CD4-positive, alpha-beta T cell treated with Interleukin-17A for 4 hours (primary cell): ENCODE measurements around the gene FOXRED2.

Experiments
- DNase-seq: peaks from one replicate; pipeline ENCODE4 v3.0.0-alpha.2; 2020; ENCODE audit warnings: mixed read lengths

The FOXRED2 gene

GRCh38 chr22:36512991-36513390, 6.2 kb upstream of the FOXRED2 start:
- DNase-seq: no peak

- no peak for DNase-seq
Observed at GRCh38 chr22:36512333-36512732, 5.5 kb upstream of the FOXRED2 start.

GRCh38 chr22:36510966-36511881, 4.4 kb upstream of the FOXRED2 start:
- peak; percentile 42 for DNase-seq

- no peak for DNase-seq
Observed at GRCh38 chr22:36510384-36510783, 3.5 kb upstream of the FOXRED2 start.

GRCh38 chr22:36507518-36508010, 724 bp upstream of the FOXRED2 start:
- DNase-seq: no peak

GRCh38 chr22:36505998-36506635, 723 bp downstream of the FOXRED2 start:
- no peak for DNase-seq

- DNase-seq: no peak
Observed at GRCh38 chr22:36497910-36498665, 8.8 kb downstream of the FOXRED2 start.

- DNase-seq: no peak
Observed at GRCh38 chr22:36493690-36494110, 13.1 kb downstream of the FOXRED2 start.

GRCh38 chr22:36492109-36492508, 14.7 kb downstream of the FOXRED2 start:
- no peak for DNase-seq

GRCh38 chr22:36491155-36491554, 15.7 kb downstream of the FOXRED2 start:
- no peak for DNase-seq

GRCh38 chr22:36486619-36487384, 20.0 kb downstream of the FOXRED2 start:
- DNase-seq: peak; percentile 79

- DNase-seq: peak; percentile 97
Observed at GRCh38 chr22:36481393-36482168, 25.3 kb downstream of the FOXRED2 start, which contains the start of gene TXN2. Gene TXN2, minus strand, starts transcription at chr22:36481640. Its CDS starts 803 bp downstream, at chr22:36480837.

- DNase-seq: no peak
Observed at GRCh38 chr22:36480941-36481392, 25.9 kb downstream of the FOXRED2 start.

GRCh38 chr22:36478966-36479365, 27.9 kb downstream of the FOXRED2 start:
- no peak for DNase-seq

GRCh38 chr22:36475341-36475740, 31.5 kb downstream of the FOXRED2 start:
- DNase-seq: no peak

GRCh38 chr22:36472689-36473088, 34.2 kb downstream of the FOXRED2 start:
- no peak for DNase-seq

- DNase-seq: no peak
Observed at GRCh38 chr22:36471341-36471821, 35.5 kb downstream of the FOXRED2 start.

GRCh38 chr22:36470994-36471331, 35.9 kb downstream of the FOXRED2 start:
- DNase-seq: no peak

- DNase-seq: peak; percentile 85
Observed at GRCh38 chr22:36470162-36470993, 36.5 kb downstream of the FOXRED2 start.

GRCh38 chr22:36469094-36469710, 37.6 kb downstream of the FOXRED2 start:
- DNase-seq: no peak
